H9 (cell line): ENCODE results near the gene MAP3K5. TPM values are rescaled to one million over a fixed set of nuclear protein-coding genes. Genes with fewer than 3 reads are reported as not detected.

Experiments used
- DNase-seq: peaks from one replicate; pipeline ENCODE4 v3.0.0-alpha.2; 2017
- H2AFZ ChIP-seq: one replicate; pipeline ENCODE4 v1.6.1; 2013; ENCODE audit warnings: mild to moderate bottlenecking, low read length, control low read depth, moderate library complexity
- H2AK5ac ChIP-seq: 2 replicates; pipeline ENCODE4 v1.6.1; 2013; ENCODE audit warnings: low read length, control low read depth, mixed read lengths; ENCODE audit not compliant: insufficient read length
- H2BK120ac ChIP-seq: one replicate; pipeline ENCODE4 v1.6.1; 2013; ENCODE audit warnings: low read depth, mild to moderate bottlenecking, low read length, control low read depth, inconsistent platforms; ENCODE audit not compliant: poor library complexity, severe bottlenecking
- H2BK12ac ChIP-seq: 2 replicates; pipeline ENCODE4 v1.6.1; 2013; ENCODE audit warnings: low read length, control low read depth, mixed read lengths, low read depth; ENCODE audit not compliant: insufficient read length
- H2BK15ac ChIP-seq: 2 replicates; pipeline ENCODE4 v1.6.1; 2013; ENCODE audit warnings: low read depth, low read length, control low read depth
- H2BK20ac ChIP-seq: one replicate; pipeline ENCODE4 v1.6.1; 2013; ENCODE audit warnings: low read depth, mild to moderate bottlenecking, low read length, control low read depth, inconsistent platforms; ENCODE audit not compliant: poor library complexity, severe bottlenecking
- H2BK5ac ChIP-seq: 2 replicates; pipeline ENCODE4 v1.6.1; 2013; ENCODE audit warnings: low read length, control low read depth, mixed read lengths; ENCODE audit not compliant: insufficient read length
- H3K14ac ChIP-seq: 2 replicates; pipeline ENCODE4 v1.6.1; 2013; ENCODE audit warnings: low read length, control low read depth; ENCODE audit not compliant: insufficient read depth
- H3K18ac ChIP-seq: 2 replicates; pipeline ENCODE4 v1.6.1; 2013; ENCODE audit warnings: low read depth, mild to moderate bottlenecking, mixed read lengths, low read length, control low read depth; ENCODE audit not compliant: insufficient read length
- H3K23ac ChIP-seq: 2 replicates; pipeline ENCODE4 v1.6.1; 2013; ENCODE audit warnings: low read length, control low read depth, mixed read lengths, low read depth; ENCODE audit not compliant: insufficient read length
- H3K23me2 ChIP-seq: 2 replicates; pipeline ENCODE4 v1.6.1; 2013; ENCODE audit warnings: low read depth, mild to moderate bottlenecking, mixed read lengths, low read length, control low read depth; ENCODE audit not compliant: insufficient read length, poor library complexity, severe bottlenecking
- H3K27ac ChIP-seq: 2 replicates; pipeline ENCODE4 v1.5.1; 2013; ENCODE audit warnings: low read length, control low read depth, mixed read lengths, low read depth; ENCODE audit not compliant: insufficient read length
- H3K27me3 ChIP-seq: 2 replicates; pipeline ENCODE4 v1.6.1; 2013; ENCODE audit warnings: low read length, control low read depth, inconsistent platforms; ENCODE audit not compliant: insufficient read depth
- H3K4ac ChIP-seq: 2 replicates; pipeline ENCODE4 v1.6.1; 2013; ENCODE audit warnings: low read depth, mild to moderate bottlenecking, control low read depth, inconsistent platforms, low read length, moderate library complexity
- H3K4me1 ChIP-seq: 2 replicates; pipeline ENCODE4 v1.6.1; 2013; ENCODE audit warnings: low read length, control low read depth, inconsistent platforms; ENCODE audit not compliant: insufficient read depth
- H3K4me2 ChIP-seq: 2 replicates; pipeline ENCODE4 v1.6.1; 2013; ENCODE audit warnings: low read length, control low read depth, mixed read lengths; ENCODE audit not compliant: insufficient read length, insufficient read depth
- H3K56ac ChIP-seq: 2 replicates; pipeline ENCODE4 v1.6.1; 2013; ENCODE audit warnings: low read depth, mild to moderate bottlenecking, mixed read lengths, low read length, control low read depth; ENCODE audit not compliant: insufficient read length
- H3K79me1 ChIP-seq: 2 replicates; pipeline ENCODE4 v1.6.1; 2013; ENCODE audit warnings: low read depth, mild to moderate bottlenecking, moderate library complexity, low read length, control low read depth, inconsistent platforms; ENCODE audit not compliant: insufficient read depth, poor library complexity, severe bottlenecking
- H3K79me2 ChIP-seq: 2 replicates; pipeline ENCODE4 v1.6.1; 2013; ENCODE audit warnings: low read length, control low read depth, inconsistent platforms; ENCODE audit not compliant: insufficient read depth
- H3K9ac ChIP-seq: 2 replicates; pipeline ENCODE4 v1.6.1; 2013; ENCODE audit warnings: low read length, control low read depth, mixed read lengths; ENCODE audit not compliant: insufficient read length; ENCODE audit errors: extremely low read depth
- H3K9me3 ChIP-seq: one replicate; pipeline ENCODE4 v1.6.1; 2013; ENCODE audit warnings: low read depth, low read length, inconsistent platforms; ENCODE audit not compliant: control insufficient read depth
- H3T11ph ChIP-seq: one replicate; pipeline ENCODE4 v1.6.1; 2013; ENCODE audit warnings: mild to moderate bottlenecking, low read length, control low read depth, inconsistent platforms
- H4K20me1 ChIP-seq: one replicate; pipeline ENCODE4 v1.6.1; 2013; ENCODE audit not compliant: control insufficient read depth, insufficient read length, insufficient read depth
- H4K5ac ChIP-seq: 2 replicates; pipeline ENCODE4 v1.6.1; 2013; ENCODE audit warnings: low read depth, mild to moderate bottlenecking, mixed read lengths, low read length, control low read depth; ENCODE audit not compliant: insufficient read length
- H4K8ac ChIP-seq: replicated peaks from 2 replicates; pipeline ENCODE4 v1.6.1; 2013; ENCODE audit warnings: low read length, control low read depth, mixed read lengths, low read depth; ENCODE audit not compliant: insufficient read length
- H4K91ac ChIP-seq: 2 replicates; pipeline ENCODE4 v1.6.1; 2013; ENCODE audit warnings: low read depth, mild to moderate bottlenecking, moderate library complexity, mixed read lengths, low read length, control low read depth; ENCODE audit not compliant: insufficient read length
- H3K27ac Mint-ChIP-seq, 3 experiments: 2 replicates in 2 of 3; 3 replicates in 1 of 3; pipeline ENCODE4 v1.8.0; 2020 to 2021; ENCODE audit warnings: mixed read lengths in 3 of 3, mild to moderate bottlenecking in 1 of 3, moderate library complexity in 1 of 3
- H3K27me3 Mint-ChIP-seq: 2 replicates; pipeline ENCODE4 v1.8.0; 2021; ENCODE audit warnings: low read depth, mild to moderate bottlenecking, moderate library complexity, mixed read lengths
- H3K36me3 Mint-ChIP-seq, 3 experiments: 2 replicates in 2 of 3; 3 replicates in 1 of 3; pipeline ENCODE4 v1.8.0; 2020 to 2021; ENCODE audit warnings: low read depth in 3 of 3, mixed read lengths in 3 of 3; ENCODE audit not compliant: insufficient read depth in 1 of 3
- H3K4me1 Mint-ChIP-seq, 2 experiments: 2 replicates each; pipeline ENCODE4 v1.8.0; 2020; ENCODE audit warnings: mixed read lengths in 2 of 2
- H3K4me3 Mint-ChIP-seq, 2 experiments: 2 replicates in 1 of 2; 3 replicates in 1 of 2; pipeline ENCODE4 v1.8.0; 2020 to 2021; ENCODE audit warnings: mild to moderate bottlenecking in 2 of 2, mixed read lengths in 2 of 2, moderate library complexity in 1 of 2
- H3K9me3 Mint-ChIP-seq, 2 experiments: 2 replicates in 1 of 2; 3 replicates in 1 of 2; pipeline ENCODE4 v1.8.0; 2020; ENCODE audit warnings: mild to moderate bottlenecking in 2 of 2, mixed read lengths in 2 of 2, moderate library complexity in 1 of 2
- CTCF ChIP-seq: fragments of 200-600 bp; sonication (generic); conservative IDR thresholded peaks from 3 replicates; pipeline ENCODE4 v1.8.0; 2021; ENCODE audit warnings: antibody characterized with exemption, mild to moderate bottlenecking
- WGBS: extraction: QIAGEN DNeasy Blood & Tissue Kit; methylation state at CpG from one replicate; pipeline ENCODE4 v1.1.7; 2013; ENCODE audit warnings: missing lambda C conversion rate, low lambda C conversion rate, mixed read lengths; ENCODE audit not compliant: insufficient read length; ENCODE audit errors: extremely low coverage; 5-methylcytosine and 5-hydroxymethylcytosine counted together
- total RNA-seq: library from RNA; stranded (reverse); gene quantifications from 2 replicates; pipeline ENCODE4 v1.2.1, GENCODE V29; 2021

The MAP3K5 gene
- total RNA-seq, 1 experiment from 2014 or later: 1.6 TPM

DNA sequence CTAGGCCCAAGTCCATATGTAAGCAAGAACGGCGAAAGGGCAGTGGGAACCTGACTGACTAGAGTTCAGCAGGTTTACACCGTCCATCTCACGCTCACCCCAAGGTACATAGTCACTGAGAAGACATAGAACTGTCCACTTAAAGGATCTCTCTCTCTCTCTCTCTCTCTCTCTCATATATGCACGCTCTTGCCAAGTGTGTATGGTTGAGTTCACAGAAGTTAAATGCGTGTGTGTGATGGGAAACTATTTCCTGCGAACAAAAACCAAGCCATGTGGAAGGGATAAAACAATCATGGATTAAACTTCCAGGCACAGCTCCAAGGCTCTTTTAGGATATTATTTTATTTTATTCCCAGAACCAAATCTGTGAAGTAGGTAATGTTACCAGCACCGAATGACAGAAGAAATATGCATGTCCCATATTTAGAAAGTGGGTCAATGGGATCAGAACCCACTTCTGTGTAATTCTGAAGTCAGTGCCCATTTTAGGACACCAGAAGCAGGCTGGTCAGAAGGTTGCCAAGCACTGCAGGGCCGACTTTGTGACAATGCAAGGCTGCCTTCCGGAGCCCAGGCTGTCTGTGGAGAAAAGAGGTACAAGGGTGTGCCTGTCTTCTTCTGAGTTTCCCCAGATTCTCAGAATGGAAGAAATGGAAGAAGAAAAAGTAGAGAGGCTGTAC, 192.8 kb downstream of the MAP3K5 start:
- H4K20me1 ChIP-seq: no peaks in the 10 kb centered on the region
- no peaks in the 10 kb centered on the region for H3K23me2 ChIP-seq
- H3K27me3 ChIP-seq: no peaks in the 10 kb centered on the region
- no peak overlapping the region for H3K9ac ChIP-seq
- H4K5ac ChIP-seq: no peak overlapping the region
- H3K18ac ChIP-seq: no peak overlapping the region
- Mint-ChIP-seq H3K4me3 (no peak overlapping the region), H3K27me3 (no peaks in the 10 kb centered on the region), H3K36me3 (peaks cover 0 to 2% (median 0%) of the 10 kb centered on the region in 3 experiments; a peak in 1 of 7 replicates), H3K4me1 (peaks cover 0 to 1% of the 10 kb centered on the region in 2 experiments; a peak in 3 of 4 replicates), H3K9me3 (no peaks in the 10 kb centered on the region), H3K27ac (no peak overlapping the region; a peak in 1 of 7 replicates)
- no peak overlapping the region for H3K14ac ChIP-seq
- H4K8ac ChIP-seq: no peak overlapping the region
- H2BK5ac ChIP-seq: no peak overlapping the region
- no peak overlapping the region for H2BK20ac ChIP-seq
- H2AFZ ChIP-seq: no peak overlapping the region
- H2BK12ac ChIP-seq: no peak overlapping the region
- no peak overlapping the region for H3K4ac ChIP-seq
- H3K79me1 ChIP-seq: no peaks in the 10 kb centered on the region
- no peak overlapping the region for H3T11ph ChIP-seq
- H2BK15ac ChIP-seq: no peak overlapping the region
- no peak overlapping the region for H2AK5ac ChIP-seq
- H3K56ac ChIP-seq: no peak overlapping the region
- no peaks in the 10 kb centered on the region for H3K79me2 ChIP-seq
- no peak overlapping the region for H3K27ac ChIP-seq
- no CpG with 5 or more reads among the region's 10 CpGs for WGBS
- H2BK120ac ChIP-seq: no peak overlapping the region
- no peak overlapping the region for H3K4me2 ChIP-seq
- H3K4me1 ChIP-seq: peaks cover 1% of the 10 kb centered on the region; the same call in 1 of the 2 replicates
- H4K91ac ChIP-seq: no peak overlapping the region
- DNase-seq: no peak
- H3K9me3 ChIP-seq: no peaks in the 10 kb centered on the region
- H3K23ac ChIP-seq: no peak overlapping the region
- no peak for TF ChIP-seq CTCF
